Measurements from ENCODE around the gene EXOSC9. TPM values are rescaled to one million over a fixed set of nuclear protein-coding genes. Genes with fewer than 3 reads are reported as not detected.
A peak's percentile ranks its signal among the peaks of the same experiment; 100 is the strongest.
"Not testable (repeated sequence)": the region's sequence is repeated elsewhere in the genome, so short reads cannot be mapped to it uniquely, and the experiment has no call there.

The EXOSC9 gene, protein sequence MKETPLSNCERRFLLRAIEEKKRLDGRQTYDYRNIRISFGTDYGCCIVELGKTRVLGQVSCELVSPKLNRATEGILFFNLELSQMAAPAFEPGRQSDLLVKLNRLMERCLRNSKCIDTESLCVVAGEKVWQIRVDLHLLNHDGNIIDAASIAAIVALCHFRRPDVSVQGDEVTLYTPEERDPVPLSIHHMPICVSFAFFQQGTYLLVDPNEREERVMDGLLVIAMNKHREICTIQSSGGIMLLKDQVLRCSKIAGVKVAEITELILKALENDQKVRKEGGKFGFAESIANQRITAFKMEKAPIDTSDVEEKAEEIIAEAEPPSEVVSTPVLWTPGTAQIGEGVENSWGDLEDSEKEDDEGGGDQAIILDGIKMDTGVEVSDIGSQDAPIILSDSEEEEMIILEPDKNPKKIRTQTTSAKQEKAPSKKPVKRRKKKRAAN
- total RNA-seq (2021), result 68.6 and 69.1 TPM in 2 replicates
- long read RNA-seq, transcript EXOSC9-201 (12 exons, 1,481 nt), result major isoform, 153 of 280 reads
- long read RNA-seq, transcript EXOSC9-202 (13 exons, 1,529 nt), result minor isoform, 26 of 280 reads
- long read RNA-seq, partial matches to known transcripts, result 66 of 280 reads
- long read RNA-seq, other reads (novel, unspliced or antisense), result 33 of 280 reads

DNA sequence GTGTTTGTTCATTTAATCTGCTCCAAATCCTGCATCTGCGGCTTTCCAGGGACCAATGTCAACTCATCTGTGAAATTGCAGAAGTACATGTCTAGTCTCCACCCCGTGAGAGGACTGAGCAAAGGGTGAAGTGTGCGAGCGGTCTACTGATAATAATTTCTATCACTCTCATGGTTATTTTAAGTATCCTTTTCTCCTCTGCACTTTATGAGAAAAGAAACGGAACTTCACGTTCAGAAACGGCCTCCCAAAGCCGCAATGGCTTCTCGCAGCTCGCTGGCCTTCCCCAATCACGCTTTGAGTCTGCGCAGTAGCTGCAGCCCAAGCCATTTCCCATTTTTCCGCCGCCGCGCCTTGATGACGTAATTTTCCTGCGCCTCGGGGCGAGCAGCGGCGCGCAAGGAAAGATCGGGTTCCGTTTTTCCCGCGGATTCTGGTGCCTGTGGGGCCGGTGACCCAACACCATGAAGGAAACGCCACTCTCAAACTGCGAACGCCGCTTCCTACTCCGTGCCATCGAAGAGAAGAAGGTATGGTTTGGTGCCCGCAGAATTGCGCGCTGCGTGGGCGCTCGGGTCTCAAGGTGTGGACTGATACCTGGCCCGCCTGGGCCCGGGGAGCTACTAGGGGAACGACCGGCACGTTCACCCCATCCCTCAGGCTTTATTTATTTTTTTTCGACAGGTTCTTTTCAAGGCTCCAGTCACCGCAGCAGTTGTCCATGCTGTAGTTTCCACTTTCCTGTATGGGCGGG is at the start of gene EXOSC9:
Gene EXOSC9 (plus strand): TSS at position 363 of the 754 bp plus-strand sequence. CDS start 102 bp downstream, at position 465.
- no peaks in the 10 kb centered on the region for H3K27me3 Mint-ChIP-seq (ENCODE audit: low read depth)
- no peaks in the 10 kb centered on the region for H3K9me3 Mint-ChIP-seq
- TF ChIP-seq, protein P1, sequence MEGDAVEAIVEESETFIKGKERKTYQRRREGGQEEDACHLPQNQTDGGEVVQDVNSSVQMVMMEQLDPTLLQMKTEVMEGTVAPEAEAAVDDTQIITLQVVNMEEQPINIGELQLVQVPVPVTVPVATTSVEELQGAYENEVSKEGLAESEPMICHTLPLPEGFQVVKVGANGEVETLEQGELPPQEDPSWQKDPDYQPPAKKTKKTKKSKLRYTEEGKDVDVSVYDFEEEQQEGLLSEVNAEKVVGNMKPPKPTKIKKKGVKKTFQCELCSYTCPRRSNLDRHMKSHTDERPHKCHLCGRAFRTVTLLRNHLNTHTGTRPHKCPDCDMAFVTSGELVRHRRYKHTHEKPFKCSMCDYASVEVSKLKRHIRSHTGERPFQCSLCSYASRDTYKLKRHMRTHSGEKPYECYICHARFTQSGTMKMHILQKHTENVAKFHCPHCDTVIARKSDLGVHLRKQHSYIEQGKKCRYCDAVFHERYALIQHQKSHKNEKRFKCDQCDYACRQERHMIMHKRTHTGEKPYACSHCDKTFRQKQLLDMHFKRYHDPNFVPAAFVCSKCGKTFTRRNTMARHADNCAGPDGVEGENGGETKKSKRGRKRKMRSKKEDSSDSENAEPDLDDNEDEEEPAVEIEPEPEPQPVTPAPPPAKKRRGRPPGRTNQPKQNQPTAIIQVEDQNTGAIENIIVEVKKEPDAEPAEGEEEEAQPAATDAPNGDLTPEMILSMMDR (conservative IDR thresholded peaks at IDR 0.05), result no peak
- no peak within 1 kb of the TSS for H2AFZ ChIP-seq (ENCODE audit: low read length)
- H3K23me2 ChIP-seq (ENCODE audit: insufficient read length, low read depth, low read length, poor library complexity, severe bottlenecking), result peaks cover 7% of the 10 kb centered on the region
- H4K91ac ChIP-seq (ENCODE audit: insufficient read length, low read depth, low read length), result no peak within 1 kb of the TSS
- peak within 1 kb of the TSS; percentile 16 for H2AK5ac ChIP-seq (ENCODE audit: insufficient read length, low read length)
- H3K9ac ChIP-seq (ENCODE audit: extremely low read depth, insufficient read length, low read length), result peak within 1 kb of the TSS; percentile 100
- no peaks in the 10 kb centered on the region for H3K4me1 ChIP-seq (ENCODE audit: insufficient read depth, low read length)
- H3K56ac ChIP-seq (ENCODE audit: insufficient read length, low read depth, low read length), result peak within 1 kb of the TSS; percentile 58
- H3K79me2 ChIP-seq (ENCODE audit: insufficient read depth, low read length), result peaks cover 4% of the 10 kb centered on the region; the same call in 1 of the 2 replicates
- peak within 1 kb of the TSS; percentile 99 for H3K18ac ChIP-seq (ENCODE audit: insufficient read length, low read depth, low read length)
- H3K4me3 Mint-ChIP-seq, result peak within 1 kb of the TSS; percentile 91 to 92
- peaks cover 20 to 31% of the 10 kb centered on the region in 2 experiments for H3K4me1 Mint-ChIP-seq
- no peaks in the 10 kb centered on the region for H4K20me1 ChIP-seq (ENCODE audit: control insufficient read depth, insufficient read depth, insufficient read length)
- H3K27ac ChIP-seq (ENCODE audit: insufficient read length, low read depth, low read length), result peak within 1 kb of the TSS; percentile 61
- peak within 1 kb of the TSS; percentile 73; the same call in 1 of the 2 replicates for H3K4ac ChIP-seq (ENCODE audit: low read depth, low read length)
- no peak within 1 kb of the TSS for H3K23ac ChIP-seq (ENCODE audit: insufficient read length, low read depth, low read length)
- peak within 1 kb of the TSS; percentile 74 for H2BK120ac ChIP-seq (ENCODE audit: low read depth, low read length, poor library complexity, severe bottlenecking)
- H2BK15ac ChIP-seq (ENCODE audit: low read depth, low read length), result no peak within 1 kb of the TSS
- no peak within 1 kb of the TSS for H4K8ac ChIP-seq (replicated peaks; ENCODE audit: insufficient read length, low read depth, low read length)
- H3K36me3 Mint-ChIP-seq (ENCODE audit: insufficient read depth in 1 of 3, low read depth in 3 of 3), result peaks cover 21 to 41% (median 32%) of the 10 kb centered on the region in 3 experiments
- peak; percentile 92 for DNase-seq
- peak within 1 kb of the TSS; percentile 86 for H4K5ac ChIP-seq (ENCODE audit: insufficient read length, low read depth, low read length)
- peak within 1 kb of the TSS; percentile 30 for H3T11ph ChIP-seq (ENCODE audit: low read length)
- H3K27ac Mint-ChIP-seq, result peak within 1 kb of the TSS; percentile 97 to 99 (median 97)
- H2BK20ac ChIP-seq (ENCODE audit: low read depth, low read length, poor library complexity, severe bottlenecking), result no peak within 1 kb of the TSS
- H3K27me3 ChIP-seq (ENCODE audit: insufficient read depth, low read length), result no peaks in the 10 kb centered on the region
- peak within 1 kb of the TSS; percentile 93 for H3K4me2 ChIP-seq (ENCODE audit: insufficient read depth, insufficient read length, low read length)
- no CpG with 5 or more reads among the region's 48 CpGs for WGBS (ENCODE audit: extremely low coverage, insufficient read length, low lambda C conversion rate)
- H2BK12ac ChIP-seq (ENCODE audit: insufficient read length, low read depth, low read length), result no peak within 1 kb of the TSS
- H2BK5ac ChIP-seq (ENCODE audit: insufficient read length, low read length), result peak within 1 kb of the TSS; percentile 42
- no peaks in the 10 kb centered on the region for H3K79me1 ChIP-seq (ENCODE audit: insufficient read depth, low read depth, low read length, poor library complexity, severe bottlenecking)
- H3K9me3 ChIP-seq (ENCODE audit: control insufficient read depth, low read depth, low read length), result no peaks in the 10 kb centered on the region
- H3K14ac ChIP-seq (ENCODE audit: insufficient read depth, low read length), result peak within 1 kb of the TSS; percentile 97

DNA sequence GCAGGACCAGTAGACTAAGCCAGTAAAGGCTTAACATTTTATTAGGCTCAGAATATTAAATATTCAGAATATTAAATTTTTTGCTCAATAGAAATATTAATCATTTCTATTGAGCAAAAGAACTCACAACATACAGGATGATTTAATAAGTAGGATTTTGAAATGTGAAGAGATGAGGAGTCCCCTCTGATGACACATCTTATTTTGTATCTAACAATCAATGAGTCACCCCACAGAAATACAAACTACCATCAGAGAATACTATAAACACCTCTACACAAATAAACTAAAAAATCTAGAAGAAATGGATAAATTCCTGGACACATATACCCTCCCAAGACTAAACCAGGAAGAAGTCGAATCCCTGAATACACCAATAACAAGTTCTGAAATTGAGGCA is 49.0 kb upstream of the EXOSC9 start:
- not testable (repeated sequence) for H3K18ac ChIP-seq (ENCODE audit: insufficient read length, low read depth, low read length); H3K14ac ChIP-seq (ENCODE audit: insufficient read depth, low read length); H3K4ac ChIP-seq (ENCODE audit: low read depth, low read length); H2BK120ac ChIP-seq (ENCODE audit: low read depth, low read length, poor library complexity, severe bottlenecking); H3K9me3 ChIP-seq (ENCODE audit: control insufficient read depth, low read depth, low read length); H2BK20ac ChIP-seq (ENCODE audit: low read depth, low read length, poor library complexity, severe bottlenecking); H3K36me3 Mint-ChIP-seq (ENCODE audit: insufficient read depth in 1 of 3, low read depth in 3 of 3); H4K20me1 ChIP-seq (ENCODE audit: control insufficient read depth, insufficient read depth, insufficient read length); H3K9ac ChIP-seq (ENCODE audit: extremely low read depth, insufficient read length, low read length); H3K27ac ChIP-seq (ENCODE audit: insufficient read length, low read depth, low read length); H3K23ac ChIP-seq (ENCODE audit: insufficient read length, low read depth, low read length); H2BK5ac ChIP-seq (ENCODE audit: insufficient read length, low read length); H3K4me1 ChIP-seq (ENCODE audit: insufficient read depth, low read length); H2BK12ac ChIP-seq (ENCODE audit: insufficient read length, low read depth, low read length); H3K27ac Mint-ChIP-seq; H3K4me3 Mint-ChIP-seq; H3T11ph ChIP-seq (ENCODE audit: low read length); H4K8ac ChIP-seq (replicated peaks; ENCODE audit: insufficient read length, low read depth, low read length); H3K4me2 ChIP-seq (ENCODE audit: insufficient read depth, insufficient read length, low read length); DNase-seq; H3K23me2 ChIP-seq (ENCODE audit: insufficient read length, low read depth, low read length, poor library complexity, severe bottlenecking); H4K5ac ChIP-seq (ENCODE audit: insufficient read length, low read depth, low read length); H2BK15ac ChIP-seq (ENCODE audit: low read depth, low read length); H3K9me3 Mint-ChIP-seq; H3K56ac ChIP-seq (ENCODE audit: insufficient read length, low read depth, low read length); H4K91ac ChIP-seq (ENCODE audit: insufficient read length, low read depth, low read length); H3K79me2 ChIP-seq (ENCODE audit: insufficient read depth, low read length); H3K79me1 ChIP-seq (ENCODE audit: insufficient read depth, low read depth, low read length, poor library complexity, severe bottlenecking); H2AK5ac ChIP-seq (ENCODE audit: insufficient read length, low read length); H2AFZ ChIP-seq (ENCODE audit: low read length)
- WGBS (ENCODE audit: extremely low coverage, insufficient read length, low lambda C conversion rate), result no CpG with 5 or more reads among the region's 1 CpG
- peaks cover 91% of the 10 kb centered on the region for H3K27me3 Mint-ChIP-seq (ENCODE audit: low read depth)
- peaks cover 17 to 30% of the 10 kb centered on the region in 2 experiments for H3K4me1 Mint-ChIP-seq
- peaks cover 17% of the 10 kb centered on the region; the same call in 1 of the 2 replicates for H3K27me3 ChIP-seq (ENCODE audit: insufficient read depth, low read length)

Data from H9 (cell line).